COLO668 (cell line): Measurements from ENCODE around the gene CCDC47.

Source experiments
- DNase-seq: peaks from one replicate; lab custom pipeline; 2025; ENCODE audit not compliant: unreplicated experiment; lab: John Stamatoyannopoulos, UW

The CCDC47 gene

DNA sequence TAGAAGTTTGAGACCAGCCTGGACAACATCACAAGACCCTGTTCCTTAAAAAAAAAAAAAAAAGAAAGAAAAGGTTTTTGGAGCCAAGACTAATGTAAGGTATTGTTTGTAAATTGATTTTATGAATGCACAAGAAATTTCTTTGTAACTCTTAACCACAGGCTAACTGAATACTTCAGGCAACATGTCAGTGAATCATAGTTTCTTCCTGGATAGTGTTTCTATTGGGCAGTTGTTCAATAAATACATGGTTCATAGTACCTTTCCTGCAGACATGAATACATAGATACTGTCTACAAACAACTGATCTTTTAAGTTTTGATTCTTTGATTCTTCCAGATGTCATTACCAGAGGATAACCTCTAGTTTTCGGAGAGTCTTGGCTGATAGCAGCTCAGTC lies 12.2 kb upstream of the CCDC47 start:
- no peak for DNase-seq

DNA sequence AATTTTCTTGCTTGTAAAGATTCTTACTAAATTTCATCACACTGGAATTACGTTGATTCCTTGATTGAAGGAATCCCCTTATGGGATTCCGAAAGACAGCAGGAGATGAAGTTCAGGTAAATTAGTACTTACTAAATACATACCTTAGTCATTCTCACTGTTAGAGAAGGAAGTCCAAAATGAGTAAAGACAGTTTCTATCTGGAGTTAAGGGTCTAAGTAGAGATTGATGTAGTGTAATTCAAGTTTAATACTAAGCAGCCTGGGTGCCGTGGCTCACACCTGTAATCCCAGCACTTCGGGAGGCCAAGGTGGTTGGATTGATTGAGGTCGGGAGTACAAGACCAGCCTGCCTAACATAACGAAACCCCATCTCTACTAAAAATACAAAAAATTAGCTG lies 10.1 kb upstream of the CCDC47 start:
- DNase-seq: no peak

DNA sequence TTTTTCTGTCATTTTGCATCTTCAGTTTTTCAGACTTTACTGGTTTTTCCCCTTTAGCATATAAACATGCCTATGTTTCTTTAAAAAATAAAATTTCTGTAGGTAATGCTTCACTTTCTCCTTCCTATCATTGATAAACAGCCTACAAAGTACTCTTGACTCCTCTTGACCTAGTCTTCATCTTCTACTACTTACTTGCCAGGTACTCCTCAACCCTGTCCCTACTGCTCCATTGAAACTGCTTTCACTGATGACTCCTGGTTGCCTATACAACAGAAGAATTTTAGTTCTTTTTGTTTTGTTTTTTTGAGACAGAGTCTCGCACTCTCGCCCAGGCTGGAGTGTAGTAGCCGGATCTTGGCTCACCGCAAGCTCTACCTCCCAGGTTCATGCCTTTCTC lies 7.5 kb upstream of the CCDC47 start:
- no peak for DNase-seq

DNA sequence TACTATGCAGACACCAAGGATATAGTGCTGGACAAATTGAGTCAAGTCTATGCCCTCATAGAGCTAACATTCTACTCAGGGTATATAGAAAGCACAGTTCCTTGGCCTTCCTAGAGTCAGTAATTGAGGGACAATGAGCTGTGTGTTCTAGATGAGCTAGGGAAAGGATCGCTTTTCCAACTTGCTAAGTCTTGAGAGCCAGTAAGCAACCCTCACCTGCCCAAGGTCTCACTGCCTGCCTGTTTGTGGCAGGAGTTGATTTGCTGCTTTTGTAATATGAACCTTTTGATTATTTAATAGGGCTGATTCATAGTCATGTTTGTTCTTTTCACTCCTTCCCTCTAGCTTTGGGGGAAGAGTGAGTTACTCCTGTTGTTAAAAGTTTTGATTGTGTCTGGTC lies 7.1 kb upstream of the CCDC47 start:
- DNase-seq: peak; percentile 0

- no peak for DNase-seq
Observed at GRCh38 chr17:63775420-63775819, 2.0 kb upstream of the CCDC47 start.

GRCh38 chr17:63774969-63775265 lies 1.5 kb upstream of the CCDC47 start:
- DNase-seq: no peak

DNA sequence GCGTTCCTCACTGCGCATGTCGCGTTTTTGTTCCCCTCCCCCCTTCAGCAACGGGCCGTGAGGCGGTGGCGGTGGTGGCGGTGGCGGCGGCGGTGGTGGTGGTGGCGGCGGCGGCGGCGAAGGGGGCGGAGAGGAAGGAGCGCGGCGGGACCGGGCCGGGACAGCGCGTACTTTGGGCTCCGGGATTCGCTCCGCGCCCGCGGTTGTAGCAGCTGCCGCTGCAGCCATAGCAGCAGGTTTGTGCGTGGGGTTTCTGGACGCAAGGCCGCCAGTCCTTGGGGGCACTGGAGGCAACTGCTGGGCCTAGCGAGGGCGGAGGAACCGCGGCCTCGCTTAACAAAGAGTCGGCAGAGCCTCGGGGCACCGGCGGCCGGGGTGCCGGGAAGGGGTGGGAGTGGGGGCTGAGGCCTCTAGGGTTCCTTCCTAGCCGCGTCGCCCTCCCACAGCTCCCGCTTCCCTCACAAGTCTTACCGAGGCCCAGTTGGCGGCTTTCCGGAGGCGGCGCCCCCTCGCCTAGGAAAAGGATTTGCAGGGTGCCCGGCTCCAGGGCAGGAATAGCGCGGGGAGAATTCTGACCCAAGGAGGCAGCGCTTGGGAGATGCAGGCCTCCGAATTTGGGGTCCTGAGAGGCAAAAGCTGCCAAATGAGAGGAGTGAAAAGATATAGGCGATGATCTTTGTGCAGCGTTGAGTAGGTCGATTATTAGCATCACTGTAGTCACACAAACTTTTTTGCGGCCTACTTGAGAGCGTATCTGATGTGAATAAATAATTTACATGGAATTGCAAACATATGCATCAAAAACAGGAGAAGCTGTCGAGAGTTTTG lies 958 bp upstream of the CCDC47 start, which contains the start of gene DDX42:
DDX42 (plus strand) TSS at position 30 of the 828 bp plus-strand sequence. CDS start 12,880 bp downstream, outside the sequence.
- DNase-seq: peak; percentile 57

DNA sequence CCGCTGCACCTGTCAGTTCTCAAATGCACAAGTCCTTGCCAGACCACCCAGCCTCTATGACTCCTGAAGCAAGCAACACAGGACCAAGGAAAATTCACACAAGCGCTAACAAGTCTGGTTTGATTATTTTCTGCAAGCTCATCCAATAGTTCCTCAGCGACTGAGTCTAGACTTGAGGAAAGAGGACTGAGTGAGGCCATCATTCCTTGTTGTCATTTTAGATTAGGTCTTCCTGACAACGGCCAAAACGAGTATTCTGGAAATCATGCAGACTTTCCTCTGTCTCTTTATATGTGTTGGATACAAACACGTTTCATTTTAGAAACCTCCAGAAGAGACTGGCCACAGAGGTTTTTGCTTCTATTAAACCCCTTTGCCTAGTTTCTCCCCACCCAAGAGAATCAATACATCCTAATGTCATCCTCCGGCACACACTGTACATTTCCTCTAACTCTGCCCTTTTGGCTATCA lies 561 bp downstream of the CCDC47 start:
- no peak for DNase-seq

DNA sequence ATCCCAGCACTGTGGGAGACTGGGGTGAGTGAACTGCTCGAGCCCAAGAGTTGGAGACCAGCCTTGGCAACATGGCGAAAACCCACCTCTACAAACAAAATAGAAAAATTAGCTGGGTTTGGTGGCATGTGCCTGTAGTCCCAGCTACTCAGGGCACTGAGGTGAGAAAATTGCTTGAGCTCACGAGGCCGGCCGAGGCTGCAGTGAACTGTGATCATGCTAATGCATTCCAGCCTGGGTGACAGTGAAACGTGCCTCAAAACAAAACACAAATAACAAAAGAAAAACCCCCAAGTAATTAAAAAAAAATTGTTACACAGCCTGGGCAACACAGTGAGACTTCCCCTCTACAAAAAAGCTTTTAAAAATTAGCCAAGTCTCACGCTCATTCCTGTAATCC lies 5.0 kb downstream of the CCDC47 start:
- no peak for DNase-seq

DNA sequence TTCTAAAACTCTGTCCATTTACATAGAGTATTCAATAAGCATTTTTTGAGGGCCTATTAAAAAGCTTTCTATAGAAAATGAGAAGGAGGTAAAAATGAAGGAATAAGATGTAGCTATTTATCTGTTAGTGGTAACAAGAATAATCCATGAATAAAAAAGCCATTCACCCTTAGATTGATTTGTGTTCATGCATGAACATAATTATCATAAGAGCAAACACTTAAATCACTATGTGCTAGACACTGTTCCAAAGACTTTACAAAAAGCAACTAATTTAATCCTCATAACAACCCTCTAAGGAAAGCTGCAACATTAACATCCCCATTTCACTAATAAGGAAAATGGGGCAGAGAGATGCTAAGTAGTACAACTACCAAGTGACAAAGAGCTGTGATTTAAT lies 6.6 kb downstream of the CCDC47 start:
- DNase-seq: no peak

GRCh38 chr17:63764716-63765115 lies 8.7 kb downstream of the CCDC47 start:
- DNase-seq: no peak

- DNase-seq: no peak
Observed at GRCh38 chr17:63762161-63763078, 11.0 kb downstream of the CCDC47 start.

GRCh38 chr17:63760771-63761539 lies 12.4 kb downstream of the CCDC47 start:
- DNase-seq: no peak

DNA sequence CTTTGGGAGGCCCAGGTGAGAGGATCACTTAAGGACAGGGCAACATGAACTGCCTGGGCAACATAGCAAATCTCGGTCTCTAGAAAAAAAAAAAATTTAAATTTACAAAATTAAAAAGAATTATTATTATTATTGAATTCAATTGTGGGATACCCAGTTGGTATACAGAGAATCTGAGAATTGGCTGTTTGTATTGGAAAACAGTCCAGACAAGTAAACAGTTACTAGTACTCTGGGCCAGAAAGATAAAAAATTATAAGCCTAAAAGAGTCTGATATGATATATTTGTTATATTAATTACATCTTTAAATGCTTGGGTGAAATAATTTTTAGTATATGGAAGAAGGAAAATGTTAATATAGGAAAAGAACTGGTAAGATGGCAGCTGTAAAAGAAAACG lies 15.0 kb downstream of the CCDC47 start:
- no peak for DNase-seq

DNA sequence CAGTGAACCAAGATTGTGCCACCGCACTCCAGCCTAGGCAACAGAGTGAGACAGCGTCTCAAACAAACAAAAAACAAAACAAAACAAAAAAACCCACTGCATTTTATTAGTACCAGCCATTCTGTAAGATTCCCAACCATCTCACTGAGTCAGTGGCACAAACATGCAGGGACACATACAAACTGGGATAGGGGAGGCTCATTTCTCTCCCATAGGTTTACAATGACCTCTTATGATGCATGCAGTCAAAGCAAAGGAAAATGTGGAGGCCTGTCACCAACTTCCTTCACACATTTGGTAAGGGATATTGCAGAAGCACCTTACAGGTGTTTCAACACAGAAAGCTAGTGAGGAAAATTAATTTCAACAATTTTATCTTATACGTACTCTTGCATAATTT lies 19.4 kb downstream of the CCDC47 start:
- DNase-seq: no peak

GRCh38 chr17:63753215-63753614 lies 20.2 kb downstream of the CCDC47 start:
- no peak for DNase-seq

GRCh38 chr17:63752707-63753106 lies 20.7 kb downstream of the CCDC47 start:
- no peak for DNase-seq

DNA sequence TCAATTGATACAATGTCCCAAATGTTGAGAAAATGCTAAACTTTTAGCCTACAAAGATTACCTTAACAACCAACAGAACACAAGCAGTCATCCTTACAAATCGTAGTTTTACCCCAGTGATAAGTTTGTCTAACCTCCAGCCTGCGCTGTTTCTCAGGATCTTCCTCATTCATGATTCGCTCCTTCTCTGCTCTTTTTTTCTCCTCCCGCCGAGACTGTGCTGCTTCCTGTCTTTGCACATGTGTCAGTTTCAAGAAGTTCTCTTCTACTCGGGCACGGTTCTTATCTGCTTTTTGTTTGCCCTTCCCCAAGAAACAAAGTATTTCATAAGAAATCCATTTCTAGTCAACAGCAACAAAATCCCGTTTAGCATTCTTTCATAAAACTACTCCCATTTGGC lies 21.6 kb downstream of the CCDC47 start:
- DNase-seq: no peak

DNA sequence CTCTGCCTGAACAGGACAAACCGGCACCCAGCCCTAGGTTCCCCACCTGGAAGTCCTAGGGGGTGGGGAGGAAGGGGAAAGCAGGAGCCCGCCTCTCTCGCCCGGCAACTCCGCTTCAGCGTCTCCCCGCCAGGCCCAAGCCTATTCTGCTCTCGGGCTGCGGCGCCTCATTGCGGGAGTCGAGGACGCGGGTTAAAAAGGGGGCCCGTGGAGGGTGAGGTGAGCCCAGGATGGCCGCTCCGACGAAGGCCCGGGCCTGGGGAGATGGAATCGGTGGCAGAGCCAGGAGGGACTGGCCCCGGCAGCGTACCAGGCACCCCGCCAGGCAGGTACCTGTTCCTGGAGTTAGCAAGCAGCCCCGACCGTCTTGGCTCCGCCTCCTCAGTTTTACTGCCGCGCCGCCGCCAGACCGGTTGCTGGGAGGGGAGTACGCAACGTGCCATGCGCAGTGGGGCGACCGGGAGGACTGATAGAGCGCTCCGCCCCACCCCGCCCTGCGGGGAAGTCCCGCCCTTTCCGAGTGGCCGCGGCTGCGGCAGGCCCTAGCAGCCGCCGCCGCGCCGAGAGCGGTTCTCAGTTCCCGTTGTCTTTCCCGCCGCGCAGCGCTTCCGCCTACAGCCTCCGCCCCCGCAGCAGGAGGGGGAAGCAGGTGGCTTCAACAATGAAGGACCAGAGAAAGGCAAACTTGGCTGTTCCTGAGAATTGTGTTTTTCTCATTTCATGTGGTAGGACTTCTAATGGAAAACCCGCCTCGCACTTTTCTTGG lies 31.8 kb downstream of the CCDC47 start, which contains the start of gene STRADA:
STRADA (minus strand) TSS at position 392 of the 766 bp plus-strand sequence. CDS start 13,430 bp downstream, outside the sequence.
- DNase-seq: peak; percentile 97

DNA sequence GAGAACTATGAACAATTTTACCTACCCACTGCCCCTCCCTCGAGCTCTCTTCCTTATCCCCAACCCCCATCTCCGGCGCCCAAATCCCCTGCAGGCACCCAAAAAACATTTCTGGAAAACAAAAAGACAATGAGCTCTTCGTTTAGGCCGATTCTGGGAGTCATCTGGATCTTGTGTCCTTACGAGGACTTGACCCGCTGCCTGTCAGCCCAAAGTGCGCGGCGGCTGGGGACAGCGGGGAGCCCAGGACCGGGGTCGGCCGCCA lies 32.3 kb downstream of the CCDC47 start:
- DNase-seq: no peak
